Measurements from ENCODE around the gene MGP.

DNA sequence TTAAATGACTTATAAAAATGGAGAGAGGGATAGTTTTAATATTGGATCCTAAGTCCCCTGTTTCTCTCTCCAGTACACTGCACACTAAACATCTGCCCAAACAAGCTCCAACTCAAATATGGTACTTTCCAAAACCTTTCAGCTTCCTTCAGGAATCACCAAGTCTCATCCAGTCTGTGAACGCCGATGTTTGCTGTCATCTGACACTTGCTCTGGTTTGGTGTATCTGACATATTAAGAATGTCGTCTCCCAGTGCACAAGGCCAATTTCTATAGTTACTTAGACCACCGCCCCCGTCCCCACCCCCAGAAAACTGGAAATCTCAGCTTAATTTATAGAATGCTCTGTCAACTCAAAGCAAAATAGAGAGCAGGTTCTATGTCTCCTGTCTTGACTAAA, 5.0 kb upstream of the MGP start:
- TF ChIP-seq EZH2 (IDR thresholded peaks at IDR 0.05) (no peak), POLR2AphosphoS5 (IDR thresholded peaks at IDR 0.05; ENCODE audit: borderline replicate concordance, low read depth, low read length) (no peak)
